ENCODE results near the gene WDR47. TPM values are rescaled to one million over a fixed set of nuclear protein-coding genes. Genes with fewer than 3 reads are reported as not detected.

Gene WDR47
- total RNA-seq, 1 experiment from 2014 or later: 9.3 TPM

GRCh38 chr1:109075531-109076490, 33.9 kb upstream of the WDR47 start, which contains the start of gene TAF13 (continued):
- TF ChIP-seq CTCF (IDR thresholded peaks at IDR 0.05 in 2 of 3, conservative IDR thresholded peaks at IDR 0.05 in 1 of 3; ENCODE audit: borderline replicate concordance in 1 of 3, insufficient read depth in 1 of 3, low read depth in 2 of 3, low read length in 2 of 3) (no peak), SIN3A (IDR thresholded peaks at IDR 0.05; ENCODE audit: low read depth) (peak; percentile 99), ZFX (IDR thresholded peaks at IDR 0.05) (peak; percentile 93), EZH2 (IDR thresholded peaks at IDR 0.05) (no peak), RAD21 (IDR thresholded peaks at IDR 0.05; ENCODE audit: low read depth) (no peak), ELF1 (IDR thresholded peaks at IDR 0.05; ENCODE audit: borderline replicate concordance, low read depth) (peak; percentile 50; the same call in 1 of the 2 replicates), TCF7L2 (IDR thresholded peaks at IDR 0.05; ENCODE audit: borderline replicate concordance, extremely low read depth, insufficient read depth, insufficient read length) (peak; percentile 38), FOSL1 (IDR thresholded peaks at IDR 0.05; ENCODE audit: low read depth) (peak; percentile 11; the same call in 1 of the 2 replicates), ATF3 (IDR thresholded peaks at IDR 0.05) (no peak), EZH2phosphoT487 (IDR thresholded peaks at IDR 0.05; ENCODE audit: borderline replicate concordance) (no peak), YY1 (IDR thresholded peaks at IDR 0.05; ENCODE audit: extremely low read depth, insufficient replicate concordance, low read depth, low read length) (peak; percentile 63)
